HuH-7 (cell line): Measurements from ENCODE around the gene PATE1.

Source experiments
- DNase-seq: peaks from one replicate; pipeline ENCODE4 v3.0.0; 2011; ENCODE audit warnings: low spot score

PATE1 gene

GRCh38 chr11:125790825-125791224 lies 44.7 kb downstream of the PATE1 start:
- DNase-seq = no peak

GRCh38 chr11:125797641-125798040 lies 51.6 kb downstream of the PATE1 start:
- no peak for DNase-seq
